Activated T-cell treated with anti-CD3 and anti-CD28 coated beads, Interleukin-2, amount 50 U/mL, for 72 hours (primary cell): Measurements from ENCODE around the gene LRP1B. TPM values are rescaled to one million over a fixed set of nuclear protein-coding genes. Genes with fewer than 3 reads are reported as not detected.
"Not testable (repeated sequence)": the region's sequence is repeated elsewhere in the genome, so short reads cannot be mapped to it uniquely, and the experiment has no call there.

Experiments used
- ATAC-seq, 2 donors: fragments of 150-1000 bp; cut with Tn5 transposase; replicated peaks in 1 of 2; 2 replicates each; pipeline ENCODE4 v1.10.0; 2021; ENCODE audit warnings: moderate library complexity in 2 of 2, mild to moderate bottlenecking in 1 of 2
- DNase-seq, 2 donors: peaks; one replicate each; pipeline ENCODE4 v3.0.0; 2021 to 2022; ENCODE audit warnings: mixed read lengths in 1 of 2
- H3K27ac Mint-ChIP-seq: one replicate; pipeline ENCODE4 v1.8.0; 2022; ENCODE audit warnings: mild to moderate bottlenecking, moderate library complexity, mixed read lengths
- H3K27me3 Mint-ChIP-seq: one replicate; pipeline ENCODE4 v1.8.0; 2022; ENCODE audit warnings: low read depth, mixed read lengths
- H3K36me3 Mint-ChIP-seq, 2 donors: one replicate each; pipeline ENCODE4 v1.8.0; 2022; ENCODE audit warnings: mixed read lengths in 2 of 2, mild to moderate bottlenecking in 1 of 2; ENCODE audit not compliant: insufficient read depth in 2 of 2
- H3K4me1 Mint-ChIP-seq: one replicate; pipeline ENCODE4 v1.8.0; 2022; ENCODE audit warnings: low read depth, mixed read lengths
- H3K4me3 Mint-ChIP-seq, 2 donors: one replicate each; pipeline ENCODE4 v1.8.0; 2022; ENCODE audit warnings: mild to moderate bottlenecking in 2 of 2, mixed read lengths in 2 of 2, moderate library complexity in 2 of 2
- H3K9me3 Mint-ChIP-seq, 2 donors: one replicate each; pipeline ENCODE4 v1.8.0; 2022; ENCODE audit warnings: mixed read lengths in 2 of 2
- total RNA-seq, 2 donors: library from RNA; stranded (reverse); gene quantifications; one replicate each; pipeline ENCODE4 v1.2.3, GENCODE V29; 2022

The LRP1B gene
- total RNA-seq, 2 donors from 2014 or later: not detected

GRCh38 chr2:140998017-140998416, 1132.8 kb downstream of the LRP1B start:
- Mint-ChIP-seq H3K4me1 (no peaks in the 10 kb centered on the region), H3K36me3 (no peaks in the 10 kb centered on the region), H3K4me3 (no peak overlapping the region), H3K9me3 (peaks cover 5% of the 10 kb centered on the region in 2 donors), H3K27ac (no peak overlapping the region), H3K27me3 (no peaks in the 10 kb centered on the region)
- DNase-seq (no peak), ATAC-seq (no peak)

GRCh38 chr2:140994856-140995255, 1136.0 kb downstream of the LRP1B start:
- Mint-ChIP-seq H3K27me3 (no peaks in the 10 kb centered on the region), H3K4me3 (no peak overlapping the region), H3K27ac (no peak overlapping the region), H3K36me3 (no peaks in the 10 kb centered on the region), H3K4me1 (no peaks in the 10 kb centered on the region), H3K9me3 (peaks cover 3 to 7% of the 10 kb centered on the region in 2 donors)
- DNase-seq (no peak), ATAC-seq (no peak)

DNA sequence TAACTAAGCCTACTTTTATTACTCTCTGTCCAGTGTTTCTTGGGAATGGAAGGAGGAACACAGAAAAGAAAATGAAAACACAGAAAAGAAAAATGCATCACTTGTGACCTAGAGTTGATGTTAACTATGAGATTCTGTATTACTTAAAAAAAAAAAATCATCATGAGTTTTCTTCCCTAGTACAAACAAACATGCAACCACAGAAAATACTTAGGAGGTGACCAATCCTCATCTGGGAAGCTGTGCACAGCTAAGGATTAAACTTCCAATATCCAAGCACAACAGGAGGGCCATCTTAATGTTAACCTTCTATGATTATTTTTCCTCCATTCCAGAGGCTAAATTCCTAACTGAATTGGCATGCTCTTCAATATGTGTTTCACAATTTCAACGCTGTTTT, 1140.4 kb downstream of the LRP1B start:
- no peak overlapping the region for H3K4me3 Mint-ChIP-seq
- peaks cover 4 to 7% of the 10 kb centered on the region in 2 donors for H3K9me3 Mint-ChIP-seq
- ATAC-seq: no peak
- no peaks in the 10 kb centered on the region for H3K4me1 Mint-ChIP-seq
- no peaks in the 10 kb centered on the region for H3K27me3 Mint-ChIP-seq
- DNase-seq: no peak
- H3K36me3 Mint-ChIP-seq: no peaks in the 10 kb centered on the region
- no peak overlapping the region for H3K27ac Mint-ChIP-seq

DNA sequence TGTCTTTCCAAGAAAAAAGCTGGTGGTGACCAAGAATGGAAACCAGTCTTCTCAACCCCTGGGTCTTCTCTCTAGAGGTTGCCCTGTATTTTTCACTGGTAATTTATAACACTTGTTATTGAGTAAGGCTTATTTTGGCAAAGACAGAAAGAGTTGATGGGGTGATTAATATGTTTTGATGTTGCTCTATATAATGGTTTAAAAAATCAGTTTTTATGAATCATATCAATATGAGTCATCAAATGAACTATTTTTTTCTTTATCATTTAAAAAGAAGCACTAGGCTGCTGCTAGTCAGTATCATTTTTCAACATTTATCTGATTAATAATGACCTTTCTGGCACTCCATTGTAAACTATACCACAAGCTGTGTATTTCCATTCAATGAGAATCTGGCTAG, 1142.2 kb downstream of the LRP1B start:
- DNase-seq: no peak
- no peaks in the 10 kb centered on the region for H3K27me3 Mint-ChIP-seq
- no peak for ATAC-seq
- H3K4me1 Mint-ChIP-seq: no peaks in the 10 kb centered on the region
- H3K27ac Mint-ChIP-seq: no peak overlapping the region
- peaks cover 2 to 4% of the 10 kb centered on the region in 2 donors for H3K9me3 Mint-ChIP-seq
- H3K36me3 Mint-ChIP-seq: no peaks in the 10 kb centered on the region
- no peak overlapping the region for H3K4me3 Mint-ChIP-seq

- Mint-ChIP-seq H3K4me3 (no peak overlapping the region), H3K9me3 (peaks cover 2 to 9% of the 10 kb centered on the region in 2 donors), H3K4me1 (no peaks in the 10 kb centered on the region), H3K27ac (no peak overlapping the region), H3K36me3 (no peaks in the 10 kb centered on the region), H3K27me3 (no peaks in the 10 kb centered on the region)
- ATAC-seq (no peak), DNase-seq (no peak)
Measured at GRCh38 chr2:140986456-140986855, 1144.4 kb downstream of the LRP1B start.

GRCh38 chr2:140975237-140975636, 1155.6 kb downstream of the LRP1B start:
- H3K36me3 Mint-ChIP-seq: peaks cover under 1 to 4% of the 10 kb centered on the region in 2 donors
- no peaks in the 10 kb centered on the region for H3K4me1 Mint-ChIP-seq
- H3K9me3 Mint-ChIP-seq: peaks cover 8 to 10% of the 10 kb centered on the region in 2 donors
- DNase-seq: no peak
- no peak for ATAC-seq
- no peak overlapping the region for H3K27ac Mint-ChIP-seq
- H3K4me3 Mint-ChIP-seq: no peak overlapping the region
- H3K27me3 Mint-ChIP-seq: no peaks in the 10 kb centered on the region

DNA sequence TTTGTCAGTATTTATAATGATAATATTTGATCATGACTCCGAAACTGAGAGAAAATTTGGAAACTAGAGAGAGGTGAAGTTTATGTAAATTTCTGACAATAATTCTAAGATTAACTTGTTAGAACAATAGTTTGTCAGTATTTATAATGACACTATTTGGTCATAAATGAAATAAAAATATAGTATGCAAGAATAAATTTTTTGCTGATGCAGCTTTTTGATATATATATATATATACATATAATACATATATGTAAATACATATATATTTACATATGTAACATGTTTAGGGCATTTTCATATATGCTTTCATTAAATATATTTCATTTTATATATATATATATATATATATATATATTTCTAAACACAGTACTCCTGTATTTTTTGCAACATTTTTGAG, 1158.1 kb downstream of the LRP1B start:
- ATAC-seq (no peak), DNase-seq (no peak)
- no peak overlapping the region for H3K27ac Mint-ChIP-seq

GRCh38 chr2:140964324-140964723, 1166.5 kb downstream of the LRP1B start:
- H3K27ac Mint-ChIP-seq: not testable (repeated sequence)

More for the DNA sequence above, 1158.1 kb downstream of the LRP1B start:
- Mint-ChIP-seq H3K4me3 (no peak overlapping the region), H3K36me3 (peaks cover 4 to 6% of the 10 kb centered on the region in 2 donors), H3K4me1 (no peaks in the 10 kb centered on the region), H3K9me3 (peaks cover 11 to 19% of the 10 kb centered on the region in 2 donors), H3K27me3 (no peaks in the 10 kb centered on the region)

GRCh38 chr2:140949932-140950331, 1180.9 kb downstream of the LRP1B start:
- no peak overlapping the region for H3K4me3 Mint-ChIP-seq
- no peaks in the 10 kb centered on the region for H3K27me3 Mint-ChIP-seq
- ATAC-seq: no peak
- no peak for DNase-seq
- H3K36me3 Mint-ChIP-seq: no peaks in the 10 kb centered on the region
- H3K4me1 Mint-ChIP-seq: no peaks in the 10 kb centered on the region
- peaks cover 2 to 9% of the 10 kb centered on the region in 2 donors for H3K9me3 Mint-ChIP-seq
- no peak overlapping the region for H3K27ac Mint-ChIP-seq

More at GRCh38 chr2:140964324-140964723, 1166.5 kb downstream of the LRP1B start:
- DNase-seq, H3K9me3 Mint-ChIP-seq, ATAC-seq, H3K36me3 Mint-ChIP-seq, H3K4me1 Mint-ChIP-seq, H3K27me3 Mint-ChIP-seq, H3K4me3 Mint-ChIP-seq: not testable (repeated sequence)

DNA sequence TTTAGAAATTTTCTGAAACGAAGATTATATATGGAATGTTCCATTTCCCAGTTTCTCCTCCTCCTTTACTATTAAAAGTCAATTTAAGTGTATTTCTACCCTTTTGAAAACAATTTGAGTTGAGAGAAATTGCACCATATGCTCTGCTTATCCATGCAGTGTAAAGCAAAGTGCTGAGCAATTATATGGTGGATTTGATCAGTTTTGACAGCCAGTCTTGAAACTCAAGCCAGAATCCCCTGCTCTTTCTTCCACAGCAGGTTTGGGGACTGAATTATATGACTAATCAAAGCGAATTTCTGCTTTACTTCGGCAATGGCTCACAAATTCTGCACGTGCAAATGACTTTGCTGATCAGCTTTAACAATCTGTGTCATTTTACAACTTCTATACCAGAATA, 1183.6 kb downstream of the LRP1B start:
- H3K4me1 Mint-ChIP-seq: no peaks in the 10 kb centered on the region
- no peak overlapping the region for H3K4me3 Mint-ChIP-seq
- peaks cover 3 to 6% of the 10 kb centered on the region in 2 donors for H3K9me3 Mint-ChIP-seq
- H3K27me3 Mint-ChIP-seq: no peaks in the 10 kb centered on the region
- no peak for DNase-seq
- no peak for ATAC-seq
- H3K36me3 Mint-ChIP-seq: no peaks in the 10 kb centered on the region
- no peak overlapping the region for H3K27ac Mint-ChIP-seq

DNA sequence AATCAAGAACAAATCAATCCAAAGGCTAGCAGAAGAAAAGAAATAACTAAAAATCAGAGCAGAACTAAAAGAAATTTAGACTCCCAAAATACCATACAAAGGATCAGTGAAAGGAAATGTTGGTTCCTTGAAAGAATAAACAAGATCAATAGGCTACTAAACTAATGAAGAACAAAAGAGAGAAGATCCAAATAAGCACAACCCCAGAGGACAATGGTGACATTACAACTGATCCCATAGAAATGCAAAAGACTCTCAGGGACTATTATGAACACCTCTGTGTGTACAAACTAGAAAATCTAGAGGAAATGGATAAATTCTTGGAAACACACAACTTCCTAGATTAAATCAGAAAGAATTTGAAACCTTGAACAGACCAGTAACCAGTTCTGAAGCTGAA, 1186.9 kb downstream of the LRP1B start:
- Mint-ChIP-seq H3K4me1 (no peaks in the 10 kb centered on the region), H3K27me3 (no peaks in the 10 kb centered on the region), H3K27ac (no peak overlapping the region), H3K9me3 (peaks cover 9 to 11% of the 10 kb centered on the region in 2 donors), H3K4me3 (no peak overlapping the region), H3K36me3 (peaks cover 0 to 3% of the 10 kb centered on the region in 2 donors)
- ATAC-seq (no peak), DNase-seq (no peak)

GRCh38 chr2:140942284-140942683, 1188.5 kb downstream of the LRP1B start:
- peaks cover 0 to 3% of the 10 kb centered on the region in 2 donors for H3K36me3 Mint-ChIP-seq
- H3K4me3 Mint-ChIP-seq: no peak overlapping the region
- ATAC-seq: no peak
- peaks cover 12 to 13% of the 10 kb centered on the region in 2 donors for H3K9me3 Mint-ChIP-seq
- no peak for DNase-seq
- H3K27me3 Mint-ChIP-seq: no peaks in the 10 kb centered on the region
- H3K27ac Mint-ChIP-seq: no peak overlapping the region
- H3K4me1 Mint-ChIP-seq: no peaks in the 10 kb centered on the region

GRCh38 chr2:140929849-140930248, 1201.0 kb downstream of the LRP1B start:
- H3K36me3 Mint-ChIP-seq: no peaks in the 10 kb centered on the region
- ATAC-seq: no peak
- no peak for DNase-seq
- H3K4me1 Mint-ChIP-seq: no peaks in the 10 kb centered on the region
- no peak overlapping the region for H3K4me3 Mint-ChIP-seq
- H3K27me3 Mint-ChIP-seq: no peaks in the 10 kb centered on the region
- no peak overlapping the region for H3K27ac Mint-ChIP-seq
- peaks cover 1 to 7% of the 10 kb centered on the region in 2 donors for H3K9me3 Mint-ChIP-seq

- DNase-seq (no peak), ATAC-seq (no peak)
- H3K9me3 Mint-ChIP-seq: peaks cover 10 to 11% of the 10 kb centered on the region in 2 donors
- H3K27me3 Mint-ChIP-seq: no peaks in the 10 kb centered on the region
- H3K4me3 Mint-ChIP-seq: no peak overlapping the region
- no peaks in the 10 kb centered on the region for H3K4me1 Mint-ChIP-seq
- H3K36me3 Mint-ChIP-seq: peaks cover 0 to 3% of the 10 kb centered on the region in 2 donors
- no peak overlapping the region for H3K27ac Mint-ChIP-seq
Measured at GRCh38 chr2:140918426-140918825, 1212.4 kb downstream of the LRP1B start.
